AML-193 (cell line): ENCODE data around the gene ZNF366.

Source experiments
- DNase-seq, 2 experiments: peaks; one replicate each; lab custom pipeline; 2025; lab: John Stamatoyannopoulos, UW

The ZNF366 gene

DNA sequence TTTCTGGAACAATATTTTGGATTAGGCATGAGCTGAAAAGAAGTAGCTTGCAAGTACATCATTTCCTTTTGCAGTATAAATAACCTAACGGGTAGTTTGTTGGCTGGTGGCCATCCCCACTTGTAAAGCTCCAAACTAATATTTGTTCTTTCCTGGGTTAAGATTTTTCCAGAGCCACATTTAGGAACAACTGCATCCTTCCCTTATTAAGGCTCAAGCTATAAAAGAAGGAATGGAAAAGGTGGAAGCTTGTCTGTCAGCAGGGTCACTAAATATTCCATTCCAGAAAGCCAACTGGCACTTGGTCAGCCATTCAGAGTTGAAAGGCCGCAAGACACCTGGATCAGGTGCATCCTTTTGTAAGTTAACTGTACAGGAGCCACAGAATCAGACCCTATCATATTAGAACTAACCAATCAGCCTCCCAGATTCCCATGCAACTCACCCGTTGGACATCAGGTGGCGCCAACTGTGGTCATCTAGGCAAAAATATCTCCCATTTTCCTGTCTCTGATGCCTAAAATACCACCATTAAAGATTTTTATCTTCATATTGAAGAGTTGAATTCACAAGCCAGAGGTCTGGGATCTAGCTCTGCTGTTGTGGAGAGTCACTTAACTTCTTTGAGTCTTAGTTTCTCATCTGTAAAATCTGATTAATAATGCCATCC is 104.1 kb downstream of the ZNF366 start:
- DNase-seq = no peak

- no peak for DNase-seq
These were observed 104.8 kb downstream of the ZNF366 start for GRCh38 chr5:72402381-72402890.

DNA sequence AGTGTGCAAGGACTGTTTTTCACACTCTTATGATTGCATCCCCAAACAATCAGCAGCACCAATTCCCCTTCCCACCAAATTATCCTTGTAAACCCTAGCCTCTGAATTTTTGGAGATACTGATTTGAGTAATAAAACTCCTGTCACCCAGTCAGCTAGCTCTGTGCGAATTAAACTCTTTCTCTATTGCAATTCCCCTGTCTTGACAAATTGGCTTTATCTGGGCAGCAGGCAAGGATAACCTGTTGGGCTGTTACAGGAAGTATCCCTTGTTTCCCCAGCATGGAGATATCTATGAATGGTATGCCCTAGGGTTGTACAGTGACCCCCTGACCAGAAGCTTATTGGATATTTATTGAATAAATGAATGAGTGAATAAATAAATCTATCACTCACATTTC is 106.3 kb downstream of the ZNF366 start:
- DNase-seq = no peak

GRCh38 chr5:72397836-72398235 is 109.4 kb downstream of the ZNF366 start:
- DNase-seq = no peak

GRCh38 chr5:72394688-72395087 is 112.5 kb downstream of the ZNF366 start:
- DNase-seq = peak in 1 of 2 experiments; percentile 5

GRCh38 chr5:72393052-72393451 is 114.2 kb downstream of the ZNF366 start:
- DNase-seq = no peak
